Spleen (tissue), 7 donors: ENCODE measurements around the gene TARBP1.

ENCODE experiments used
- POLR2A ChIP-seq, 3 donors: fragments of 450-650 bp; IDR thresholded peaks; one replicate each; pipeline ENCODE4 v1.5.1; 2017; ENCODE audit warnings: antibody characterized with exemption in 3 of 3, mild to moderate bottlenecking in 1 of 3
- POLR2AphosphoS5 ChIP-seq, 3 donors: sonication (generic); formaldehyde crosslinking; IDR thresholded peaks; one replicate each; pipeline ENCODE4 v1.5.1; 2017; ENCODE audit warnings: antibody characterized with exemption in 3 of 3
- TF ChIP-seq, protein P1 (sequence below), 11 experiments: fragments of 200-600 bp in 7 of 11; fragments of 450-650 bp in 4 of 11; sonication (generic) in 4 of 11; IDR thresholded peaks in 8 of 11; conservative IDR thresholded peaks in 3 of 11; 1 replicate in 7 of 11; 2 replicates in 4 of 11; pipeline versions ENCODE4 v1.4.0 to v1.8.0; 2016 to 2021; ENCODE audit warnings: antibody characterized with exemption in 11 of 11, inconsistent platforms in 4 of 11, mild to moderate bottlenecking in 1 of 11
- donor health status: DM: no; HTN: no; CAD: no; lungs with moderate emphysema.
- donor health status: DM: no; HTN: no; CAD: no.
- donor health status: DM: no; HTN: no; CAD: no.

DNA sequence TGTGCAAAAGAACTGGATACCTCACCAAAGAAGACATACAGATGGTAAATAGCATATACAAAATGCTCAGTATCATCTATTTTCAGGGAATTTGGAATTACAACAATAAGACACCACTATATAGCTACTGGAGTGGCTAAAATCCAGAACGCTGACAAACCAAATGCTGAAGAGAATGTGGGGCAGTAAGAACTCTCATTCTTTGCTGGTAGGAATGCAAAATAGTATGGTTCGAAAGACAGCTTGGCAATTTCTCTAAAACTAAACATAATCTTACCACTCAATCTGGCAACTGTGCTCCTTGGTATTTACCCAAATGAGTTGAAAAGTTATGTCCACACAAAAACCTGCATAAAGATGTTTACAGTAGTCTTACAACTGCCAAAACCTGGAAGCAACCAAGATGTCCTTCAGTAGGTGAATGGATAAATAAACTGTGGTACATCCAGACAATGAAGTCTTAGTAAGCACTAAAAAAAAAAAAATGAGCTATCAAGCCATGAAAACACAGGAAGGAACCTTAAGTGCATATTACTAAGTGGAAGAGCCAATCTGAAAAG lies 26.5 kb downstream of the TARBP1 start:
- TF ChIP-seq, protein P1, sequence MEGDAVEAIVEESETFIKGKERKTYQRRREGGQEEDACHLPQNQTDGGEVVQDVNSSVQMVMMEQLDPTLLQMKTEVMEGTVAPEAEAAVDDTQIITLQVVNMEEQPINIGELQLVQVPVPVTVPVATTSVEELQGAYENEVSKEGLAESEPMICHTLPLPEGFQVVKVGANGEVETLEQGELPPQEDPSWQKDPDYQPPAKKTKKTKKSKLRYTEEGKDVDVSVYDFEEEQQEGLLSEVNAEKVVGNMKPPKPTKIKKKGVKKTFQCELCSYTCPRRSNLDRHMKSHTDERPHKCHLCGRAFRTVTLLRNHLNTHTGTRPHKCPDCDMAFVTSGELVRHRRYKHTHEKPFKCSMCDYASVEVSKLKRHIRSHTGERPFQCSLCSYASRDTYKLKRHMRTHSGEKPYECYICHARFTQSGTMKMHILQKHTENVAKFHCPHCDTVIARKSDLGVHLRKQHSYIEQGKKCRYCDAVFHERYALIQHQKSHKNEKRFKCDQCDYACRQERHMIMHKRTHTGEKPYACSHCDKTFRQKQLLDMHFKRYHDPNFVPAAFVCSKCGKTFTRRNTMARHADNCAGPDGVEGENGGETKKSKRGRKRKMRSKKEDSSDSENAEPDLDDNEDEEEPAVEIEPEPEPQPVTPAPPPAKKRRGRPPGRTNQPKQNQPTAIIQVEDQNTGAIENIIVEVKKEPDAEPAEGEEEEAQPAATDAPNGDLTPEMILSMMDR (IDR thresholded peaks at IDR 0.05 in 8 of 11, conservative IDR thresholded peaks at IDR 0.05 in 3 of 11), result no peak
- TF ChIP-seq POLR2A (IDR thresholded peaks at IDR 0.05) (no peak), POLR2AphosphoS5 (IDR thresholded peaks at IDR 0.05) (no peak)
